Measurements from ENCODE around the gene FAT2.

GRCh38 chr5:151570058-151570457 is 21.1 kb downstream of the FAT2 start:
- TF ChIP-seq, protein P1, sequence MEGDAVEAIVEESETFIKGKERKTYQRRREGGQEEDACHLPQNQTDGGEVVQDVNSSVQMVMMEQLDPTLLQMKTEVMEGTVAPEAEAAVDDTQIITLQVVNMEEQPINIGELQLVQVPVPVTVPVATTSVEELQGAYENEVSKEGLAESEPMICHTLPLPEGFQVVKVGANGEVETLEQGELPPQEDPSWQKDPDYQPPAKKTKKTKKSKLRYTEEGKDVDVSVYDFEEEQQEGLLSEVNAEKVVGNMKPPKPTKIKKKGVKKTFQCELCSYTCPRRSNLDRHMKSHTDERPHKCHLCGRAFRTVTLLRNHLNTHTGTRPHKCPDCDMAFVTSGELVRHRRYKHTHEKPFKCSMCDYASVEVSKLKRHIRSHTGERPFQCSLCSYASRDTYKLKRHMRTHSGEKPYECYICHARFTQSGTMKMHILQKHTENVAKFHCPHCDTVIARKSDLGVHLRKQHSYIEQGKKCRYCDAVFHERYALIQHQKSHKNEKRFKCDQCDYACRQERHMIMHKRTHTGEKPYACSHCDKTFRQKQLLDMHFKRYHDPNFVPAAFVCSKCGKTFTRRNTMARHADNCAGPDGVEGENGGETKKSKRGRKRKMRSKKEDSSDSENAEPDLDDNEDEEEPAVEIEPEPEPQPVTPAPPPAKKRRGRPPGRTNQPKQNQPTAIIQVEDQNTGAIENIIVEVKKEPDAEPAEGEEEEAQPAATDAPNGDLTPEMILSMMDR (IDR thresholded peaks at IDR 0.05) = no peak
- peak; percentile 11 for TF ChIP-seq POLR2A (IDR thresholded peaks at IDR 0.05)
- TF ChIP-seq POLR2AphosphoS5 (IDR thresholded peaks at IDR 0.05) = no peak
